CD4-positive, alpha-beta T cell treated with Interleukin-6 at 100 ng/mL for 8 hours (primary cell): Measurements from ENCODE around the gene EQTN.
"Not testable (repeated sequence)": the region's sequence is repeated elsewhere in the genome, so short reads cannot be mapped to it uniquely, and the experiment has no call there.

Experiments used
- DNase-seq: peaks from one replicate; pipeline ENCODE4 v3.0.0-alpha.2; 2020; ENCODE audit warnings: mixed read lengths, low spot score

The EQTN gene

DNA sequence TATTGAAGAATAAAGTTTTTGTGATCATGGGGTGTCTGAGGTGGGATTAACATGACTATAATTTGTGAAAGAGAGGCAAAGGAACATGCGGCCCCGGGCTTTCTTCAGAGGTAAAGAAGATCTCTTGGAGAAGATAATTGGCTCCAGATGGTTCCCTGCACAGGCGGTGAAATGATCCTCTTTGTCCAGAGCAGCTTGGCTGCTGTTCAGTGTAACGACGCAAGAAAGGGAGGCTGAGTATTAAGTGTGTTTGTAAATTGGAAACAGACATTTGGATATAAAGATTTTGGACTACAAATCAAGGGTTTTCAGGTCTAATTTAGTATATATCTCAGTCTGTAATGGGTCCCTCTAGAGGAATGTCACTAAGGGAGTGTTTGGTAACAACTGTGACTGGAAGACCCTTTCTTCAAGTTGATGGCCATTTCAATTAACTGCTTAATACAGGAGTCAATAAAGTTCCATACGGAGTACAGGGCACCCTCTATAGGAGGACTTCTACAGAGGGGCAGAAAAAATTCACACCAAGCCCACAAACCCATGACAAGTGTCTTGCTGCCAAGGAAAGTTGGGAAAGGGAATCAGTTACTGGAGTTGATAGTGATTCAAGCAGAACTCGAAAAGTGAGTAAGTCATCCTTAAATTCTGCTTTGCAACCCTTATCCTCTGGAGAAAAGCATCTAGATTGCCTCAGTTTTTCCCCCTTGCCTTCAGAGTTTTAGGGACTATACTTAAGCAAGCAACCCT lies 4.1 kb downstream of the EQTN start:
- DNase-seq = no peak

- DNase-seq = no peak
Observed at GRCh38 chr9:27291292-27291691, 5.7 kb downstream of the EQTN start.

- DNase-seq = no peak
Observed at GRCh38 chr9:27282269-27282668, 14.7 kb downstream of the EQTN start.

- no peak for DNase-seq
Observed at GRCh38 chr9:27280860-27281259, 16.1 kb downstream of the EQTN start.

DNA sequence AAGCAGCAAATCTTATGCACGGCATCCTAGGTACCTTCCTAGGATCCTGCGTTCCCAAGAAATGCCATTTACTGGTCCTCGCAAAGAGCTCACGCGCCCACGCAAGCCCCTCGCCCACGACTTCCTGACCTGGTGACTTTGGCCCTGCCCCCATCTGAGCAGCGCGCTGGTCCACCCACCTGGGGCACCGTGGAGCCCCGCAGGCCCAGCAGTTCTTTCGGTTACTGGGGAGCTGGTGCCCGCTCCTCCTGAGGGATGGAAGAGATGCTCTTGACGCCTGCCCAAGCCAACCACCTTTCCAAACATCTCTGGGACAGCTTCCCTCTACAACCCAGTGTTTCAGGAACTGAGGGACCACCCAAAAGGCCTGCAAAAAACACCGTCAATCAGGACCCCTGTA lies 16.7 kb downstream of the EQTN start:
- no peak for DNase-seq

GRCh38 chr9:27279611-27280010 lies 17.3 kb downstream of the EQTN start:
- no peak for DNase-seq

- no peak for DNase-seq
Observed at GRCh38 chr9:27278374-27278773, 18.6 kb downstream of the EQTN start.

- peak; percentile 42 for DNase-seq
Observed at GRCh38 chr9:27276193-27277030, 20.5 kb downstream of the EQTN start.

- DNase-seq = no peak
Observed at GRCh38 chr9:27273186-27273585, 23.8 kb downstream of the EQTN start.

GRCh38 chr9:27272103-27272502 lies 24.8 kb downstream of the EQTN start:
- DNase-seq = no peak

DNA sequence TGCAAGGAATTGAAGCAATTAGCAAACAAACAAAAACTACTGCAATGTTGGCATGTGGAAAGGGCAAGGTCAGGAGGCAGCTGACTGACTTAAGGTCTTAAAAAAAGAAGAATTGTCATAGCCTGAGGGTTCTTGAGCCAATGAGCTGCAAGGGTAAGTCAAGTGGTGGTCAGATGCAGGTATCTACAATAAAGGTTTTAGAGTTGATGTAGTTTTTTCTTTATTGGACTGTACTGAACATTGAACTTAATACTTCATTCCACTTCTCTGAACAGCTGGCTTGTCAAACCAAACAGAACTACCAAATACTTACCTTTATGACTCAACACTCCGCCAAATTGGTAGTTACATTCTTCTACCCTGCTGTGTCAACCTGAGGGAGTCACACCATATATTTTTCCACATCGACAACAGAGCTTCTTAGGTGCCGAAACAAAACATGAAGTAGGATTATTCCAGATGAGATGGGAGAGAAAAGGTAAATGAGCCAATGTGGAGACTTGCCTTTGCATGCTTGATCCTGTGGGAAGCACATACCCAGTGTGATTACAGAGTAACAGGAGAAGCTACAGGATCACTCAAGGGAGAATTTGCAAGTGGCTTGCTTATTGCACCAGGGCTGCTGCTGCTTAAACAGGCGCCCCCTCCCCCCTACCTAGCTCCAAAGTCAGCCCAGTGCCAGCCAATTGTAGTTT lies 35.3 kb downstream of the EQTN start:
- no peak for DNase-seq

DNA sequence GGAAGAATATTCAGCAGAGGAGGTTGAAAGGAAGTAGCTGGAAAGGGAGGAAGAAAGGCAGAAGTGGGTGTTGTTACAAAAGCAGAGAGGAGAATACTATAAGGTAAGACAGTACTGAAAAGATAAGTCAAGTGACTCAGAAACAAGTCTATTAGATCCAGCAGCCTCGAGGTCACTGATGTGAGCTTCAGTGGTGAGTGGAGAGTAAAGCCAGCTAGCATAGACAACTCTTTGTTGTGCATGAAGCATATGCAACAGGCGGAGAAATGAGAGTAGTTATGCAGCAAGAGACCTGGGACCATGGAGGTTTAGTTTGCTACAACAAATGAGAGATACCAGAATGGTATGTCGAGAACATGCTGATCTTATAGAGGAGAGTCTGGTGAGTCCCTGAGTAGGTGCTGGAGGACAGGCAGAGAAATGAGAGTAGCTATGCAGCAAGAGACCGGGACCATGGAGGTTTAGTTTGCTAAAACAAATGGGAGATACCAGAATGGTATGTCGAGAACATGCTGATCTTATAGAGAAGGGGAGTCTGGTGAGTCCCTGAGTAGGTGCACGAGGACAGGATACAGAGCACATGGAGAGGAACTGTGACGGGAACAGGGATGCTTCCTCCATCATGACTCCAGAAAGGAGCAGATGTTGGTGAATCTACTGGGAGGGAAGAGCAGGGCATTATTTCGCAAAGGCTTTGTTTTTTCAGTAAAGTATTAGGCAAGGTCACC lies 36.0 kb downstream of the EQTN start:
- no peak for DNase-seq

- DNase-seq = no peak
Observed at GRCh38 chr9:27258662-27259061, 38.3 kb downstream of the EQTN start.

DNA sequence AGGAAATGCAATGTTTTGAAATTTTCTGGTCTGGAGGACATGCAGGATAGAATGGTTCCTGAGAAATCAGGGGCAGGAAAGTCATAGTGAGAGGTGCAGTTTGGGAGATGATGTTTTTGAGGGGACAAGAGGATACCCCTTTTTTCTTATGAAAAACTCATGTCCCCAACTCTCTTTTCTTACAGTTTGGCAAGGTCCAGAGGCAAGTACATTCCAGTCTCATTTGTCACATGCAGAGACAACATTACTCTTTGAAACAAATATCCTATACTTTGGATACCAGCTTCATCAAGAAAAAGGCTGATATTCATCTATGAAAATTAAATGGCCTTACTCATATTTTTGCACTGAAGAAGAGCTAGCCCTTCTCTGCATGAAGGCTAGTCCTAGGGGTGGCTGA lies 48.2 kb downstream of the EQTN start:
- DNase-seq = no peak

DNA sequence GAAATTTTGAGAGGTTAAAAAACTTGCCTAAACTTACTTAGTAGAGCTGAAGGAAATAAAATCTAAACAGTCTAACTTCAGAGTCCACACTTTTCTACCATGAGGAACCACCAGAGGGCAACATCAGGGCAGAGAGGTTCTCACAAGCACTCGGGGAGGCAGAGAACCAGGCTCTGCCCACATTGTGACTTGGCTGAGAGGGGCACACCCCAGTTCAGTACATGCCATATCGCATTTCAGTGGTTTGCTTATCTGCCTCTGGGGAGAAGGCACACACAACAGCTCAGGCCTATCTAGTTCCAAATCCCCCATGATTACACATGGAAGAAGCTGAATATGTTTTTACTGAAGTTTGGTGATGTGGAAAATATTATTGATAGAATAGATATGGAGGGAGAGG lies 49.2 kb downstream of the EQTN start:
- DNase-seq = no peak

- DNase-seq = not testable (repeated sequence)
Observed at GRCh38 chr9:27239648-27240047, 57.3 kb downstream of the EQTN start.
